Measurements from ENCODE around the gene TMEM272.

The TMEM272 gene

GRCh38 chr13:51780099-51780498, 64.9 kb downstream of the TMEM272 start:
- no peak for DNase-seq (ENCODE audit: low read depth)

- DNase-seq (ENCODE audit: low read depth) = no peak
These were observed 66.6 kb downstream of the TMEM272 start for GRCh38 chr13:51778392-51778791.

- DNase-seq (ENCODE audit: low read depth) = no peak
These were observed 67.1 kb downstream of the TMEM272 start for GRCh38 chr13:51777921-51778320.

- DNase-seq (ENCODE audit: low read depth) = no peak
These were observed 68.8 kb downstream of the TMEM272 start for GRCh38 chr13:51776179-51776578.

GRCh38 chr13:51773515-51773914, 71.5 kb downstream of the TMEM272 start:
- no peak for DNase-seq (ENCODE audit: low read depth)

GRCh38 chr13:51772781-51773180, 72.2 kb downstream of the TMEM272 start:
- no peak for DNase-seq (ENCODE audit: low read depth)

GRCh38 chr13:51772105-51772455, 72.9 kb downstream of the TMEM272 start:
- no peak for DNase-seq (ENCODE audit: low read depth)

GRCh38 chr13:51771418-51772104, 73.4 kb downstream of the TMEM272 start:
- no peak for DNase-seq (ENCODE audit: low read depth)

- no peak for DNase-seq (ENCODE audit: low read depth)
These were observed 74.1 kb downstream of the TMEM272 start for GRCh38 chr13:51770681-51771417.

- DNase-seq (ENCODE audit: low read depth) = no peak
These were observed 74.8 kb downstream of the TMEM272 start for GRCh38 chr13:51770160-51770559.

- DNase-seq (ENCODE audit: low read depth) = no peak
These were observed 75.4 kb downstream of the TMEM272 start for GRCh38 chr13:51769455-51770127.

GRCh38 chr13:51768976-51769375, 76.0 kb downstream of the TMEM272 start:
- DNase-seq (ENCODE audit: low read depth) = no peak

- DNase-seq (ENCODE audit: low read depth) = no peak
These were observed 76.5 kb downstream of the TMEM272 start for GRCh38 chr13:51768378-51768921.

GRCh38 chr13:51767100-51767499, 77.9 kb downstream of the TMEM272 start:
- DNase-seq (ENCODE audit: low read depth) = no peak

GRCh38 chr13:51765142-51765515, 79.8 kb downstream of the TMEM272 start:
- no peak for DNase-seq (ENCODE audit: low read depth)

- peak; percentile 82 for DNase-seq (ENCODE audit: low read depth)
These were observed 80.5 kb downstream of the TMEM272 start for GRCh38 chr13:51764184-51765141.

- no peak for DNase-seq (ENCODE audit: low read depth)
These were observed 81.5 kb downstream of the TMEM272 start for GRCh38 chr13:51763486-51763885.

Measured in iris pigment epithelial cell (primary cell).